CD4-positive, CD25-positive, alpha-beta regulatory T cell (primary cell): ENCODE data around the gene ZNF780B. TPM values are rescaled to one million over a fixed set of nuclear protein-coding genes. Genes with fewer than 3 reads are reported as not detected.

Source experiments
- ATAC-seq, 2 donors: fragments of 150-1000 bp; cut with Tn5 transposase; one replicate each; pipeline ENCODE4 v1.10.0; 2021; ENCODE audit warnings: low read depth in 2 of 2, moderate number of reproducible peaks in 2 of 2, moderate library complexity in 1 of 2
- DNase-seq, 3 donors: peaks; one replicate each; pipeline versions ENCODE4 v3.0.0 to v3.0.0-alpha.2; 2012 to 2022; ENCODE audit warnings: mixed read lengths in 1 of 3
- H3K27ac ChIP-seq: one replicate; pipeline ENCODE4 v1.7.0; 2013; ENCODE audit warnings: mild to moderate bottlenecking, low read length; ENCODE audit not compliant: insufficient read depth, poor library complexity, severe bottlenecking
- H3K27me3 ChIP-seq: one replicate; pipeline ENCODE4 v1.7.0; 2013; ENCODE audit warnings: low read length; ENCODE audit not compliant: control insufficient read depth, insufficient read depth
- H3K36me3 ChIP-seq: one replicate; pipeline ENCODE4 v1.7.0; 2013; ENCODE audit warnings: mild to moderate bottlenecking, low read length, moderate library complexity; ENCODE audit not compliant: control insufficient read depth, insufficient read depth
- H3K4me1 ChIP-seq: 2 replicates; pipeline ENCODE4 v1.7.0; 2013; ENCODE audit warnings: mild to moderate bottlenecking, low read length; ENCODE audit not compliant: insufficient read depth, control insufficient read depth, poor library complexity, severe bottlenecking
- H3K4me3 ChIP-seq: one replicate; pipeline ENCODE4 v1.7.0; 2013; ENCODE audit warnings: low read depth, mild to moderate bottlenecking, low read length, moderate library complexity
- H3K9me3 ChIP-seq, 2 experiments: 1 replicate in 1 of 2; 2 replicates in 1 of 2; pipeline ENCODE4 v1.7.0; 2013; ENCODE audit warnings: low read length in 2 of 2, mild to moderate bottlenecking in 1 of 2, moderate library complexity in 1 of 2; ENCODE audit not compliant: control insufficient read depth in 2 of 2
- H3K27ac Mint-ChIP-seq, 3 donors: one replicate each; pipeline ENCODE4 v1.8.0; 2020 to 2022; ENCODE audit warnings: mild to moderate bottlenecking in 3 of 3, mixed read lengths in 3 of 3, moderate library complexity in 2 of 3
- H3K27me3 Mint-ChIP-seq: one replicate; pipeline ENCODE4 v1.8.0; 2022; ENCODE audit warnings: mild to moderate bottlenecking, mixed read lengths
- H3K36me3 Mint-ChIP-seq: one replicate; pipeline ENCODE4 v1.8.0; 2020; ENCODE audit warnings: mixed read lengths
- H3K4me1 Mint-ChIP-seq, 4 donors: one replicate each; pipeline ENCODE4 v1.8.0; 2020 to 2022; ENCODE audit warnings: mixed read lengths in 4 of 4, mild to moderate bottlenecking in 1 of 4
- H3K4me3 Mint-ChIP-seq, 4 donors: one replicate each; pipeline ENCODE4 v1.8.0; 2020 to 2022; ENCODE audit warnings: mild to moderate bottlenecking in 4 of 4, mixed read lengths in 4 of 4, moderate library complexity in 3 of 4
- H3K9me3 Mint-ChIP-seq, 7 donors: one replicate each; pipeline ENCODE4 v1.8.0; 2020 to 2022; ENCODE audit warnings: mixed read lengths in 7 of 7, mild to moderate bottlenecking in 3 of 7, moderate library complexity in 2 of 7
- polyA plus RNA-seq, 4 donors: library from polyadenylated mRNA; unstranded; fragments of 300-500 nt; fragmentation: Illumina TruSeq; gene quantifications; one replicate each; pipeline ENCODE4 v1.2.3, GENCODE V29; 2021
- total RNA-seq: library from RNA; stranded (reverse); gene quantifications from one replicate; pipeline ENCODE4 v1.2.3, GENCODE V29; 2022

The ZNF780B gene
- total RNA-seq (10.7 TPM), polyA plus RNA-seq (10 to 100 TPM in 1 of 4 donors, 1 to 10 TPM in 3; 6.4 to 15.5 (median 7.1) TPM)

GRCh38 chr19:40055832-40056504 lies at the start of gene ZNF780B:
Gene ZNF780B (minus strand): TSS chr19:40056231. CDS start chr19:40050332, 5,899 bp downstream.
- Mint-ChIP-seq H3K4me3 (peak within 1 kb of the TSS; percentile 97 to 100 (median 100)), H3K4me1 (peaks cover 38 to 56% (median 50%) of the 10 kb centered on the region in 4 donors), H3K9me3 (peaks cover 4 to 29% (median 15%) of the 10 kb centered on the region in 7 donors), H3K36me3 (peaks cover 20% of the 10 kb centered on the region), H3K27me3 (peaks cover 25% of the 10 kb centered on the region), H3K27ac (peak within 1 kb of the TSS; percentile 95 to 99 (median 99))
- Histone ChIP-seq H3K4me3 (peak within 1 kb of the TSS; percentile 91), H3K27ac (peak within 1 kb of the TSS; percentile 69), H3K4me1 (peaks cover 29% of the 10 kb centered on the region), H3K9me3 (peaks cover 14 to 22% of the 10 kb centered on the region in 2 experiments), H3K36me3 (no peaks in the 10 kb centered on the region), H3K27me3 (peaks cover 2% of the 10 kb centered on the region)
- DNase-seq = peak; percentile 36 to 87 (median 73)
- ATAC-seq = peak; percentile 90 to 92

DNA sequence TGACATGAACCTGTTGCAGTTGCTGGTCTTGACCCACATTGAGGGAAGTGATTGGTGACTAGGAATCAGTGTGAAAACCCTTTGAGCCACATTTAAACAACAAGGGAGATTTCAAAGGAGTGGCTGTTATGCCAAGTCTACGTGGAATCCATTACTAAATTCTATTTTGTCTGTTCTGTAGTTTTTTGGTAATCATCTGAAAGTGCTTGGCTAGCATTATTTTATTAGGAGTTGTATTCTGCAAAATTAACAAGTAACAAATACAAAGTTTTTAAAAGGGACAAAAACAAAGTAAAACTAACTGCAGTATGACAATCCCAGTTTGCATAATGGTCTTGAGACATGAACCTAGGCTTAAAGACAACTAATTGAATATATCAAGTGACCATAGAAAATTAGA lies 48.7 kb upstream of the ZNF780B start:
- ATAC-seq (no peak), DNase-seq (no peak)
- Mint-ChIP-seq H3K4me1 (no peaks in the 10 kb centered on the region), H3K27ac (no peak overlapping the region), H3K36me3 (no peaks in the 10 kb centered on the region), H3K9me3 (peaks cover 0 to 5% (median 0%) of the 10 kb centered on the region in 7 donors), H3K27me3 (peaks cover 6% of the 10 kb centered on the region), H3K4me3 (no peak overlapping the region)
- no peaks in the 10 kb centered on the region for H3K4me1 ChIP-seq
- H3K27ac ChIP-seq = no peak overlapping the region
- H3K36me3 ChIP-seq = no peaks in the 10 kb centered on the region
- H3K27me3 ChIP-seq = no peaks in the 10 kb centered on the region
- H3K4me3 ChIP-seq = no peak overlapping the region
- H3K9me3 ChIP-seq = no peaks in the 10 kb centered on the region

- peaks cover 0 to 5% (median 0%) of the 10 kb centered on the region in 7 donors for H3K9me3 Mint-ChIP-seq
- no peak overlapping the region for H3K4me3 Mint-ChIP-seq
- H3K4me1 Mint-ChIP-seq = no peaks in the 10 kb centered on the region
- H3K27ac Mint-ChIP-seq = no peak overlapping the region
- Histone ChIP-seq H3K27me3 (no peaks in the 10 kb centered on the region), H3K9me3 (no peaks in the 10 kb centered on the region), H3K36me3 (no peaks in the 10 kb centered on the region), H3K4me3 (no peak overlapping the region), H3K27ac (no peak overlapping the region), H3K4me1 (no peaks in the 10 kb centered on the region)
- peaks cover 12% of the 10 kb centered on the region for H3K27me3 Mint-ChIP-seq
- no peak for DNase-seq
- H3K36me3 Mint-ChIP-seq = no peaks in the 10 kb centered on the region
- ATAC-seq = no peak
Measured at GRCh38 chr19:40103600-40103999, 47.6 kb upstream of the ZNF780B start.

DNA sequence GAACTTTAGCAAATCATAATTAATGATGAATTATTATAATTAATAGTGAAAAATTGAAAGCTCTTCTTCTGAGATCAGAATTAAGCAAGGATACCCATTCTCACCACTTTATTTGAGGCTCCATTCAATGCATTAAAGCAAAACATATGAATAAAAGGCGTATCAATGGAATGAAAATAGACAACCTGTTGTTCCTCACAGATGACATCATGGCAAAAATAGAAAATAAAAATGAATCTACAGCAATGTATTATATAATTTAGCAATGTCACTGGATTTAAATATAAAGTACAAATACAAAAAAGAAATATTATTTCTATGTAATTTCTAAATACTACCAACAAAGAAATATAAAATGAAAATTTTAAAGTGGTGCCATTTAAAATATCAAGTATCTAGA lies 45.8 kb upstream of the ZNF780B start:
- Histone ChIP-seq H3K4me3 (no peak overlapping the region), H3K9me3 (no peaks in the 10 kb centered on the region), H3K27me3 (no peaks in the 10 kb centered on the region), H3K4me1 (no peaks in the 10 kb centered on the region), H3K36me3 (no peaks in the 10 kb centered on the region), H3K27ac (no peak overlapping the region)
- H3K9me3 Mint-ChIP-seq = peaks cover 0 to 7% (median 0%) of the 10 kb centered on the region in 7 donors
- H3K36me3 Mint-ChIP-seq = no peaks in the 10 kb centered on the region
- no peaks in the 10 kb centered on the region for H3K4me1 Mint-ChIP-seq
- ATAC-seq (no peak), DNase-seq (no peak)
- no peak overlapping the region for H3K4me3 Mint-ChIP-seq
- no peak overlapping the region for H3K27ac Mint-ChIP-seq
- H3K27me3 Mint-ChIP-seq = peaks cover 22% of the 10 kb centered on the region

DNA sequence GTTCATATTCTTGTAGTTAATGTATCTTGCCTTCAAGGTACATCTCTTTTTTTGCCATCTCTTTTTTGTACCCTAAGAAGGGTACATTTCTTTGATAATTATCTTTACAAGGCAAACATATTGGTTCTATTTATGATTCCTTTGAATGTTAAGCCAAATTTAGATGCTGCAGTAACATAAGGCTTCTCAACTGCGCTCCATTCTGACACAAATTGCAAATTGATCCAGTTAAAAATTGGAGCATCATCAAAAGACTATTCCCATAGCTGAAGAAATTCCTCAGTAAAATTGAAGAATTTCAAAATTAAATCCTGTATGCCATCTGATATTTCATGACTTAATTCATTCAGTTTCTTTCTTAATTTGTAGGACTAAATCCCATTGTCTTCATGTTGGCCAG lies 37.4 kb upstream of the ZNF780B start:
- peaks cover 21 to 32% (median 27%) of the 10 kb centered on the region in 4 donors for H3K4me1 Mint-ChIP-seq
- peaks cover 6% of the 10 kb centered on the region for H3K36me3 Mint-ChIP-seq
- H3K9me3 ChIP-seq = peaks cover 6 to 7% of the 10 kb centered on the region in 2 experiments
- peaks cover 0 to 5% (median 3%) of the 10 kb centered on the region in 7 donors for H3K9me3 Mint-ChIP-seq
- peaks cover 36% of the 10 kb centered on the region for H3K27me3 Mint-ChIP-seq
- H3K27ac ChIP-seq = no peak overlapping the region
- H3K4me1 ChIP-seq = peaks cover 17% of the 10 kb centered on the region
- ATAC-seq (no peak), DNase-seq (no peak)
- H3K27me3 ChIP-seq = peaks cover 12% of the 10 kb centered on the region
- no peak overlapping the region for H3K27ac Mint-ChIP-seq
- H3K4me3 Mint-ChIP-seq = no peak overlapping the region
- H3K36me3 ChIP-seq = no peaks in the 10 kb centered on the region
- H3K4me3 ChIP-seq = no peak overlapping the region

DNA sequence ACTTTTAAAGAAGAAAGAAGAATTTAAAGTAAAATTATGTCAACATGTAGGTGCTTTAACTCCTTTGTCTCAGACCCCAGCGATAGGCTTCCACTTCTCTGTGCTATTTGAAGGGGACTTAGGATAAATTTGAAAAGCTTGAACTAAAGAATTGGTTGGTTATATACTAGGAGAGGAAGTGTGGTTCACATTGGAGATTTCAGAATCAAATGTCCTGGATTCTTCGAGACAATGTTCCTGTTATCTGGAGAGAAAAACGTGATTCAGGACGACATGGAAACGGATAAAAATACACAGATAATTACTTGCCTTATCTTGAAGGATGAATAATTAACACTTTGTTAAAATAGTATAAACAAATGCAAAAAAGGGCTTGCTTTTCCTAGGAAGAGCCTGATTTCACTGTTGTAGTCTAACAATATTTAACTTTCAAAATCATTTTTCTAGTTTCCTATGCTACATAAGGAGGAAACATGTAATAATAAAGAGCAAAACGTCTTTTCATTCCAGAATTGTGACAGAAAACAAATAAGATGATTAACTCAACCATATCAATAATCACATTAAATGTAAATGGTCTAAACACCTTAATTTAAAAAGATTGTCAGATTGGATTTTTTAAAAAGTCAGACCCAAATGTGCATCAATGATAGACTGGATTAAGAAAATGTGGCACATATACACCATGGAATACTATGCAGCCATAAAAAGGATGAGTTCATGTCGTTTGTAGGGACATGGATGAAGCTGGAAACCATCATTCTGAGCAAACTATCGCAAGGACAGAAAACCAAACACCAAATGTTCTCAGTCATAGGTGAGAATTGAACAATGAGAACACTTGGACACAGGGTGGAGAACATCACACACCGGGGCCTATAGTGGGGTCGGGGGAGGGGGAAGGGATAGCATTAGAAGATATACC lies 35.4 kb upstream of the ZNF780B start:
- Histone ChIP-seq H3K4me1 (peaks cover 17% of the 10 kb centered on the region), H3K9me3 (peaks cover 6 to 7% of the 10 kb centered on the region in 2 experiments), H3K4me3 (peak overlapping the region; percentile 95), H3K36me3 (no peaks in the 10 kb centered on the region), H3K27ac (peak overlapping the region; percentile 95), H3K27me3 (peaks cover 12% of the 10 kb centered on the region)
- H3K4me3 Mint-ChIP-seq = peak overlapping the region; percentile 93 to 100 (median 99)
- H3K27ac Mint-ChIP-seq = peak overlapping the region; percentile 98 to 100 (median 99)
- no peak for ATAC-seq
- peaks cover 24% of the 10 kb centered on the region for H3K27me3 Mint-ChIP-seq
- no peak for DNase-seq
- peaks cover 29 to 50% (median 40%) of the 10 kb centered on the region in 4 donors for H3K4me1 Mint-ChIP-seq
- peaks cover 0 to 5% (median 2%) of the 10 kb centered on the region in 7 donors for H3K9me3 Mint-ChIP-seq
- H3K36me3 Mint-ChIP-seq = peaks cover 11% of the 10 kb centered on the region

DNA sequence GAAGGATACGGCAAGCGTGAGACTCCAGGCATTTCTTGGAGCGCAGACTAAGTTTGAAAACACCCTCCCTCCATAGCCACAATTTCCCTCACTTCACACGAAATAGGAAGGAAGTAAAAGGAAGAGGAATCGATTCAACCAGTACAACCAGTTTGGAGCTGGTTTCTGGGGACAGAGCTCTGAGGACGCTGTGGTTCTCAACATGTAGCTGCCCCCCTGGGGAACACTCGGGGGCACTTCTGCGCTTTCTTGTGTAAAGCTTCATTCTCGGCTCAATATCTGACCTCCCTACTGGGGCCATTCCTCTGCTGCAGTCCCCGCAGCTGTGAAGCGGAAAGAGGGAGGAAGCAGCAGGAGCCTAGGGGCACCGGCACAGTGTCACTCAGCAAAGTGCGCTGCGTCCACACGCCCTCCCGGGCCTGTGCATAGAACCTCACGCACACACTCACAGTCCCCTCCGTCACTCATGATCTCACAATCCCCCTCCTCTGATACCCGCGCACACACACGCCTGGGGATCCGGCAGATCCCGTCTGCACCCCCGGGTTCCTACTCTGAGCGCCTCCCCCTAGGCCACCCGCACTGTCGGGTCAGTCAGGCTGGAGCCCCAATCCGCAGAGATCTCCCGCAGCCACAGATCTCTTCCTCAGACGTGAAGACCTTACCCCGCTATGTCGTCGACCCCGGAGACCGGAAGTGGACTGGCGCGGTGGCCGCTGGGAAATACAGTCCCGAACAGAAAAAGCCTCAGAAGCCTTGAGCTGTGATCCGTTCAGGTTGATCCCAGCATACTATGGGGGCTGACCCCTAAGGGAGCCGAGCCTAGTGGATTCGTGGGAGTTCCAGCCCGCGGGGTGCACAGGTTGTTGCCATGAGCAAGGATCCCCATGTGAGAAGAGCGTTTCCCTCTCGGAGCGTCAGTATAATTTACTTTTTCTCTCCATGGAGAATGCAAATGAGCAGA lies 34.5 kb upstream of the ZNF780B start, which contains the start of gene ZNF780A:
ZNF780A (minus strand) TSS at position 703 of the 964 bp plus-strand sequence. CDS start 6,190 bp downstream, outside the sequence.
- peaks cover 31 to 50% (median 40%) of the 10 kb centered on the region in 4 donors for H3K4me1 Mint-ChIP-seq
- peak; percentile 66 to 88 (median 78) for DNase-seq
- Histone ChIP-seq H3K27ac (peak within 1 kb of the TSS; percentile 95), H3K4me3 (peak within 1 kb of the TSS; percentile 95), H3K9me3 (peaks cover under 1 to 3% of the 10 kb centered on the region in 2 experiments), H3K4me1 (peaks cover 17% of the 10 kb centered on the region), H3K27me3 (peaks cover 8% of the 10 kb centered on the region), H3K36me3 (no peaks in the 10 kb centered on the region)
- H3K4me3 Mint-ChIP-seq = peak within 1 kb of the TSS; percentile 93 to 100 (median 99)
- H3K36me3 Mint-ChIP-seq = peaks cover 11% of the 10 kb centered on the region
- H3K27me3 Mint-ChIP-seq = peaks cover 15% of the 10 kb centered on the region
- H3K9me3 Mint-ChIP-seq = peaks cover 0 to 2% (median 1%) of the 10 kb centered on the region in 7 donors
- peak; percentile 91 to 93 for ATAC-seq
- H3K27ac Mint-ChIP-seq = peak within 1 kb of the TSS; percentile 98 to 100 (median 99)
